Sigmoid colon (tissue), 4 donors: ENCODE data around the gene UBE2E2.

Experiments
- EP300 ChIP-seq, 4 donors: sonication (generic); formaldehyde crosslinking; IDR thresholded peaks; one replicate each; pipeline ENCODE4 v1.6.1; 2017; ENCODE audit warnings: antibody characterized with exemption in 4 of 4
- POLR2A ChIP-seq, 2 donors: fragments of 450-650 bp; IDR thresholded peaks; one replicate each; pipeline ENCODE4 v1.6.1; 2016; ENCODE audit warnings: antibody characterized with exemption in 2 of 2, mild to moderate bottlenecking in 2 of 2, moderate library complexity in 2 of 2

DNA sequence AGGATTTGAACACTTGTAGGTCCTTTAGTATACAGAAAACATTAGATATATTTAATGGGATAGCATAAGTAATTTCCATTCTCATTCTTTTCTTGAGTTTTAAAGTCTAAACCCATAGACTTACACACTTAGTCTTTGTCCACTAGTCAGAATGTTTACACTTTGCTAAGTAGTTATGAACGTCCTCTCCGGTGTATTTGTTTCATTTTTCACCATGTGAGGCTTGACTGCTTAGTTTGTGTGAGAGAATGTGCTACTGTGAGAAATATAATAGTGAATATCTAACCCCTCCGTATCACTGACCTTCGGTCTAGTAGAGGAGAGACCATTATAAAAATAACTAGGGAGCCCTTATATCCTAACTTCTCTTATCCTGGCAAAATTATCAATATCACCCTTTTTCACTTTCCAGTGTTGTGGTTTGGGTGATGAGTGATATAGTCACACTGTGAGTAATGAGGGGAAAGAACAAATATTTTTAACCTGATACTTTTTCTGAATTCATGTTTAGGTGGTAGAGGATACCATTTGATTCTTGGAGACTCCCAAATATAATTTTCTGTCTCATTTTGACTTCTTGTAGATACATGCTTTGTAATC is 122.4 kb downstream of the UBE2E2 start:
- no peak for TF ChIP-seq POLR2A (IDR thresholded peaks at IDR 0.05)
- TF ChIP-seq EP300 (IDR thresholded peaks at IDR 0.05): no peak
